Measurements from ENCODE around the gene TMEM266.

Gene TMEM266

DNA sequence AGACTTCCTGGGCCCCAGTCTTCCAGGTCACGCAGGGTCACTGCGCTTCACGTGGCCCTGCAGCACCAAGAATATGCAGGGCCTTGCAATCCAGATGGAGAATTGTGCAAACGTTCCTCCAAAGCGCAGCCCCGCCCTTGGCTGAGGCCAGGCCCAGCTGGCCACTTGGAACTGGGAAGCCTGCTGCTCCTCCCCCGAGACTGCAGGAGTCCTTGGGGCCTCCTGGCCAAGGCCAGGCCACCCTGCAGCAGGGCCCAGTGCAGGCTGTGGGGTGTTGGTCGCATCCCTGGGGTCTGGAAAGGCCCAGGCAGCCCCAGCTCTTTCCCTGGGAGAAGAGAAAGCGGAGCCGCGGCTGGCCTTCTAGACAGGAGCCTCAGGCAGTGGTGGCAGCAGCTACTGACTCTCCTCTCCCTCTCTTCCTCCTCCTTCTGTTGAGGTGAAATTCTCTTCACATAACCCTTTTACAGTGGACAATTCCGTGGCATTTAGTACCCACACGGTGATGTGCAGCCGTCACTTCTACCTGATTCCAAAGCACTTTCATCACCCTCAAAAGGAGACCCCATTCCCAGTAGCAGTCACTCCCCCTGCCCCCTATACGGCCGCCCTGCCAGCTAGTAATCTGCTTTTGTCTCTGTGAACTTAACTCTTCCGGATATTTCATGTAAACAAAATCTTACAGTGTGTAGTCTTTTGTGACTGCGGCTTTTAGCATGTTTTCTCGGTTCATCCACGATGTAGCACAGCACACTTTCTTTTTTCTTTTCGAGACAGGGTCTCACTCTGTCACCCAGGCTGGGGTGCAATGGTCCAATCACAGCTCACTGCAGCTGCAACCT, 103.9 kb downstream of the TMEM266 start:
- DNase-seq, result no peak

DNA sequence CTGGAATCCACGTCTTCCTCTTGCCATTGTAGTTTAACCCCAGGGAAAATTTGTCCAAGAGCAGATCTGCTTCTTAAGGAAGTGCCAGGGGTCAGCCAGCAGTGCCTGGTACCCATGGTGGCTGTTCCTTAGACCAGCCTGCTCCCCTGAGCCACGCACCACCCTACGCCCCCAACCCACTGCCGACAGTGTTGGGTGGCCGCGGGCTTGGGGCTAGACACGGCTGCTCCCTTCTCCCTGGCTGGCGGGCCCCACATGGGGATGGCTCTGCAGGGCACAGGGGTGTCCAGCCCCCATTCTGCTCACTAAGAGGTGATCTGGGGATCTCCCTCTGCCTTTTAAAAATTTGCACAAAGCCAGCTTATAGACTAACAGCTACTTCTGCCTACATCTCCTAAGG, 104.8 kb downstream of the TMEM266 start:
- DNase-seq, result no peak

DNA sequence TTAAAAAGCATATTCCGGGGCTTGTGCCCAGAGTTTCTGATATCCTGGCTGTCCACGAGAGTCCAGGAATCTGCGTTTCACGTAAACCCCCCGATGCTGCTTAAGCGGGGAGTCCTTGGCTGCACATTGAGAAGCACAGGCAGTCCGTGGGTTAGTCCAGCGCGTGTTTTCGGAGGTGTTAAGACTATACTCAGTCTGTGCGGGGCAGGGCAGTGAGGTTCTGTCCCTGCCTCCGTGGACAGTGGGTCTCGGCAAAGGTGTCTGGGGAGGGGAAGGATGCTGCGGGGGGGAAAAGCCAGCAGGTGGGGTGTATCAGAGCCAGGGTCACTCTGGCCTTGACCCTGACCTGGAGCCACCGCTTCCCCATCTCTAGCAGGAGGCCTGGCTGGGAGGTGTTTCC, 106.2 kb downstream of the TMEM266 start:
- DNase-seq, result no peak

DNA sequence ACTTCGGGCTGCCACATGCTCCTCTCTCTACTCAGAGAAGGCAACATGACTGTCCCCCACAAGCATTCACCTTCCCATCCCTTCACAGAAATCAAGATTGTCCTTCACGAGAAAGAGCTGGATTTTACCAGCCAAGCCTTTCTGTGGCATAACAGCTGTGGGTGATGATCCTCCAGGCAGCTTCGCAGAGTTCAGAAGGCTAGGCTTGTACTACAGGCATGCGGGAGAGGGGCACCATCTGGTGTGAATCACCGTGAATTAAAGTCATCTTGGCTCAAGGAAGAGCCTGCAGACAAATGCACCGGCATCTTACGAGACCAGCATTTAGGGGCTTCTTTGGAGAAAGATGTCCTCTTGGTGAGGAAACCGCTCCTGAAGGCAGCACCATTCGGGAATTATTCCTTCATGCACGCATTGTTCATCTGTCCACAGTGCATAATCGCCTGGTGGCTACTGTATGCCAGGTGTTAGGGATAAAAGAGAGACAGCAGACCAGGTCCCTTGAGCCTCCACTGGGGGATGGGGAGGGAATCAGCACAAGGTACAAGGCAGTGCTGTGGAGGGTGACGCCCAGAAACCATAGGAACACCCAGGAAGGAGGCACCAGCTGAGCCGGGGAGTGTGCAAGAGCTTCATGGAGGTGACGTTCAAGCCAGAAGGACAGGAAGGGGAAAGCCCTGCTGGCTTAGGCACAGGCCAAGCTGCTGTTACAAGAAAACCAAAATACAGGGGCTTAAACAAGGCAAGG, 108.6 kb downstream of the TMEM266 start:
- DNase-seq, result peak in 1 of 3 experiments; percentile 22

- no peak for DNase-seq
Observed at GRCh38 chr15:76169018-76169417, 109.2 kb downstream of the TMEM266 start.

DNA sequence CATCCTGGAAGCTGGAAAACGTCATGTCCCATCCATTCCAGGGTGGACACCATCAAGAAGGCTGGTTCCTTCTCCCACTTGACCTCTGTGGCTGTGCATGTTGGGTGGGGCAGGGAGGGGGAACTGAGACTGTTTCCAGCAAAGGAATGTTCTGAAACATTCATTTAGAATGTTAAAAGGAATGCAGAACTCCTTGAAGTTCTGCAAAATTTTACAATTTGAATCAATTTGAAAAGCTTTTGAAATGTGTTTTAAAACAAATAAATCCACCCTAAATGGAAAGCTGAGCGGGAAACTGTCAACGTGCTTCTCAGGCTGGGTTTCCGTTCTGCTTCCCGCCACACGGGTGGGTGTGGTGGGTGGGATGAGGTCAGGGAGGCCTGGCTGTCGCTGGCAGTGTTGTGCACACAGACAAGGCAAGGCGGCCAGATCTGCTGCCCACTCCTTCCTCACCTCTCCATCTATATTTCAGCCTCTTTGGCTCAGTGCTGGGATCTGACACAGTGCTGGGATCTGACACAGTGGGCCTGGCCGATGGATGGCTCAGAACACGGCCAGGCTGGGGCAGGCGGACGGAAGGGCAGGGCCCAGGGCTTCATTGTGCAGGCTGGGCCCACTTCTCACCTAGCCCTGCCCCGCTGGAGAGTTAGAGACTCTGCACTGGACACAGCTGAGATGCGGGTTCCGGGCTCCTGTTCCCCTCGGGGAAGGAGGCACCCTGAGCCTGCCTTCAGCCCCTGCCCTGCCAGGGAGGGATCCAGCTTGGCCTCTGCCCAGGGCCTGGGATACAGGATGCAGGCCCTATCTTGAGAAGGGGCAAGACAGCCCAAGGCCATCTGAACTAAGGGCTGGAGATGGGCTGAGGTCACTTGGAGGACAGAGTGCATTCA, 110.4 kb downstream of the TMEM266 start:
- DNase-seq, result no peak

- no peak for DNase-seq
Observed at GRCh38 chr15:76172782-76173181, 113.0 kb downstream of the TMEM266 start.

DNA sequence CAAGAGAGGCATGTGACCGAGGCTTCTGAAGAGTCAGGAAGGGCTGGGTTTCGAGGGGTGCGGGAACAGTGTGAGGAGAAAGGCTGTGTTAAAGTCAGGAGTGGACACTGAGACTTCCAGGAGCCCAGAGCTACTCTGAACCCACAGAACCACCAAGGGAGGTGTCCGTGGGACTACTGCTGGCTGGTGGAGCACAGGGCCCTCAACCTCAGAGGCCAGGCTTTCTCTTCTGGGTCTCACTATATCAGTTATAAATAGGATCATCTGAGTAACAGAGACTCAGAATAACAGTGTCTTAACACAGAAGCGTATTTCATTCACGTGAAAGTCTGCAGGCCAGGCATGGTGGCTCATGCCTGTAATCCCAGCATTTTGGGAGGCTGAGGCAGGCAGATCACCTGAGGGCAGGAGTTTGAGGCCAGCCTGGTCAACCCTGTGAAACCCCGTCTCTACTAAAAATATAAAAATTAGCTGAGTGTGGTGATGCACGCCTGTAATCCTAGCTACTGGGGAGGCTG, 113.6 kb downstream of the TMEM266 start:
- DNase-seq, result no peak

DNA sequence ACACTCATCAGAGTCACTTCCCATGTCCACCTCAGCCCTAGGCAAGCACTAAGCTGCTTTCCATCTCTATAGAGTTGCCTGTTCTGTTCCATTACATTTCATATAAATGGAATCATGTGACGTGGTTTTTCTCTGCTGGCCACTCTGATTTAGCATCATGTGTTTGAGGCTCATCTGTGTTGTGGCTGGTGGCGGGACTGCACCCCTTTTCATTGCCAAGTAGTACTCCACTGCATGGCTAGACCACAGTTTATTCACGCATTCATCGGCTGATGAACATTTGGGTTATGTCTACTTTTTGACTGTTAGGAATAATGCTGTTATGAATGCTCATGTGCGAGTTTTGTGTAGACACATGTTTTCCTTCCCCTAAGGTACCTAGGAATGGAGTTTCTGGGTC, 114.9 kb downstream of the TMEM266 start:
- DNase-seq, result no peak

- no peak for DNase-seq
Observed at GRCh38 chr15:76175442-76175841, 115.7 kb downstream of the TMEM266 start.

DNA sequence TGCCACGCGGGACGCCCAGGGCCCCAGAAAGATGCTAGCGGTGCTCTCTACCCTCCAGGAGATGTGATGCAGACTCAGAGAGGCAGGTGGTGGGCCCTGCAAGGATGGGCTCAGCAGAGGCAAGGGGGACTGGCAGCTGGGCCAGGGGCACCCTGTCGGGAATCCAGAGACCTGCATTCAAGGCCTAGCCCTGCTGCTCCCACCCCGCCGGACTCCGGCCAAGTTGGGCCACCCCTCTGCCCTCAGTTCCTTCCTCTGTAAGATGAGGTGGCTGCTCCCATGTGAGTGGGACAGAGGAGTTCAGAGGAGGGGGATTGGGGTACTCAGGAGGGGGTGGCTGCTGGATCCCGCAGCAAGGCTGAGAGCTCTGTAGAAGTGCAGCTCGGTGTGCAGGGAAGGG, 116.3 kb downstream of the TMEM266 start:
- no peak for DNase-seq

GRCh38 chr15:76176487-76177085, 116.8 kb downstream of the TMEM266 start:
- DNase-seq, result no peak

- no peak for DNase-seq
Observed at GRCh38 chr15:76177491-76178040, 117.8 kb downstream of the TMEM266 start.

GRCh38 chr15:76178296-76179000, 118.7 kb downstream of the TMEM266 start:
- peak in 1 of 3 experiments; percentile 17 for DNase-seq

- DNase-seq, result no peak
Observed at GRCh38 chr15:76179023-76179422, 119.2 kb downstream of the TMEM266 start.

DNA sequence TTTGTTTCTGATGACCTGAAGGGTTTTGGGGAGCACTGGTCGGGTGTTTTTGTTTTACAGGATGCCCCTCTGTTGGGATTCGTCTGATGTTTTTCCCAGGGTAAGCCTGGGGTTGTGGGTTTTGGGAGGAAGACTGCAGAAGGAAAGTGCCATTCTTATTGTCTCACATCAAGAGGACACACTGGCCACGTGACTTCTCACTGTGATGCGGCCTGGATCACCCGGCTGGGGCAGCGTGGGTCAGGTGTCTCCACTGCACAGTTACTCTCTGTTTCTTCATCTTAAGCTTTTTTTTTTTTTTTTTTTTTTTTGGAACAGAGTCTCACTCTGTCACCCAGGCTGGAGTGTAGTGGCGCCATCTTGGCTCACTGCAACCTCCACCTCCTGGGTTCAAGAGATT, 120.5 kb downstream of the TMEM266 start:
- DNase-seq, result no peak

DNA sequence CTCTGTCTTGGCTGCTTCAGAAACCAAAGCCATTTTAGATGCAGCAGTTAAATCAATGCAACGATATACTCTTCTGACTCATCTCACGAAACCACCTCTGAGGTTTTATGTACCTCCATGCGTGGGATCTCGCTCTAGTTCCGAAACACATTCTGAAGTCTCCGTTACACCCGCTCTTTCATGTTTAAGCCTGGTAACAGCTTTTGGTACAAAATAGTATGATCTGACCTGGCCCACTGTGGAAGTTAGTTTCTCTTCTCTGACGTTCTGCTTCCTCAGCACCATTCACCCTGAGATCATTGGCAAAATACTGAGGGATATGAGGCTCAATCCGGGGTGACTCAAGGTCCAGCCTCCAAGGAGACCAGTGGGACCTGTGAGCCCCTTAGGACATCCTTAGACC, 121.9 kb downstream of the TMEM266 start:
- DNase-seq, result no peak

DNA sequence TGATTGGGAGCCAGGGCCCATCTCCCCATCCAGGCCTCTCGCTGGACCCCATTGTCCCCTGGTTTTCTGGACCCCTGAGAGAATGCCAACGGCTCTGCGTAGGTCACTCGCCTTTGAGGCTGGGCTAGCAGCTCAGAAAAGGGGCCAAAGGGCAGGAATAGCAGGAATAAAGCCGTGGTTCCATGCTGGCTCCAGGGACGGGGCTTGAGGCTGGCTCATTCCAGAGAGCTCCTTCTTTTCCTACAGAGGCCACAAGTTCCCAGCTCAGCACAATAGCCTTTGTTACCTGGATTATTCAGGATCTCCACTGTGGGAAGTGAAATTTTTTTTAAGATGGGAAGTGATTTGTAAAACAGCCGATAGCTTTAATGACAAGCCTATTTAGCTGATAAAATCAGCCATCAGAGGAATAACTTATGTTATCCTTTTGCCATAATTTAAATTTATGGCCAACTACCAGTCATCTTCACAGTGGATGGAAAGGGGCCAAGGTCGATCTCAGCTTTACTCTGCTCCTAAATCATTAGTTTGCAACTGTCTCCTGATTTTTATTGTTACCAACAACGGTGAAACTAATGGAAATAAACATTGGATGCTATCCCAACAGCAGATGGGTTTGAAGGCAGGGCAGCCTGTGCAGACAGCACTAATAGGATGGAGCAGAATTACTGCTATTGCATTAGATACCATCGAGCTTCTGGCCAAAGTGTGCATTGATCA, 124.3 kb downstream of the TMEM266 start:
- DNase-seq, result no peak

DNA sequence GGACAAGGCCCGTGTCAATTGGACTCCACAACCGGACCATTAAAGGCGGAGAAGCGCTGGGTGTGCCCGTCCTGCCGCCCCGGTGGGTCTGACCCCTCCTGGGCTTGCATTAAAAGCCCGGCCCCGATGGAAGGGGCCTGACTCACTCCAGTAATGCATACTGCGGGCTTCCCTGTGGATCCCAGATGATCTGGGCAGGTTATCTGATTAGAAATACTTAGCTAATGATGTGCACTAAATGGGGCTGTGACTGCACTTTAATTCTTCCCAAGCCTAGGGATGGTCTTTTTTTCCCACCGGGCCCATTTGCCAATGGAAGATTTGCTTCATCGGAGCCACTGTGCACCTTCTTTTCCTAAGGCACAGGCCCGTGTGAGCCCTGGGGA, 124.9 kb downstream of the TMEM266 start:
- no peak for DNase-seq

DNA sequence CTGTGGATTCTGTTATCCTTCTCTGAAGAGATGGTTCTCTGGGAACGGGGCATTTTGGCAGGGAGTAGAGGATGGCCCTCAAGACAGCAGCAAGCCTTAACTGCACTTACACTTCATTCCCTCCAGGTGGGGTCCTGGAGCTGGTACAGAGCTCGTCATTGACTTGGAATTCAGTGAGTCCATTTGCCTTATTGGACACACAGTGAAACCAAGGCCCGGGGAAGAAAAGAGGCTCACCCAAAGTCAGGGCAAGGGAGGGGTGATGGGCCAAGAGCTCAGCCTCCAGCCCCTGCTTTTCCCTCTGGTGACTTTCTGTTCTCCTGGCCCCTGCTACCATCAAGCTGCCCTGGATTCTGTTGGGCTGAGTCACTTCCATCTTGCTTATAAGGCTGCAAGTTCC, 125.9 kb downstream of the TMEM266 start:
- peak; percentile 14 to 70 (median 34) for DNase-seq

DNA sequence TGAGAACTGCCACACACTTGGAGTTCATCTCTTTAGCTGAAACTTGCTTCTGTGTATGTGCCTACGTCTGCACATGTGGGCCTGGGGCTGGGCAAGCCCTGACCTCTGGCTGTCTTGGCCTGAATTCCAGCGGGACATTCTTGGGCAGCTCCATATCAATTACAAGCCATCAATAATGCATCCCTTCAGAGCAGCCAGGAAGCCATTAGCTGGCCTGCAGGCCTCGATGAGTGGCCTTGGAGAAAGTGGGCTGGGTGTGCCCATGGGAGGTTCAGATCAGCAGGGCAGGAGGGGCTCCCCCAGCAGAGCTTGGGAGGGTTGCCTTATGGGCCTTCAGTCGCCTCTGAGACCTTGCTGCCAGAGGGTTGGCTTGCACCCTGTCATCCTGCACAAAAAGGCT, 127.4 kb downstream of the TMEM266 start:
- no peak for DNase-seq

All from NCI-H1417 (cell line).